ENCODE data around the gene MMP24OS. TPM values are rescaled to one million over a fixed set of nuclear protein-coding genes. Genes with fewer than 3 reads are reported as not detected.

MMP24OS gene
- total and polyA plus RNA-seq, 2 donors (not counting 1 experiment from before 2014, with no cell fraction given): 30.1 to 44.1 TPM

GRCh38 chr20:35274172-35275092, 3.5 kb downstream of the MMP24OS start:
- Histone ChIP-seq H3K36me3 (ENCODE audit: control insufficient read depth, insufficient read depth, low read length) (peaks cover 22% of the 10 kb centered on the region), H3K9me3 (ENCODE audit: control insufficient read depth, insufficient read depth, low read depth, low read length) (no peaks in the 10 kb centered on the region), H3K4me2 (ENCODE audit: extremely low read depth, insufficient read depth, low read length) (no peak overlapping the region), H3K9ac (ENCODE audit: insufficient read depth, low read length) (no peak overlapping the region), H3K4me3 (replicated peaks in 1 of 4; ENCODE audit: control extremely low read depth in 1 of 4, insufficient read depth in 1 of 4, low read depth in 3 of 4, low read length in 4 of 4) (no peak overlapping the region), H3K79me2 (ENCODE audit: control insufficient read depth, insufficient read depth, low read length) (peaks cover 18% of the 10 kb centered on the region), H3K4me1 (ENCODE audit: control insufficient read depth, extremely low read depth, insufficient read depth, low read length) (peaks cover 6% of the 10 kb centered on the region), H2AFZ (ENCODE audit: low read length) (no peak overlapping the region), H3K27ac (ENCODE audit: insufficient read depth, low read length) (no peak overlapping the region), H4K20me1 (ENCODE audit: control insufficient read depth, extremely low read depth, insufficient read depth, low read length) (no peaks in the 10 kb centered on the region), H3K27me3 (ENCODE audit: control insufficient read depth, insufficient read depth, low read length) (no peaks in the 10 kb centered on the region)
- TF ChIP-seq, protein P1, sequence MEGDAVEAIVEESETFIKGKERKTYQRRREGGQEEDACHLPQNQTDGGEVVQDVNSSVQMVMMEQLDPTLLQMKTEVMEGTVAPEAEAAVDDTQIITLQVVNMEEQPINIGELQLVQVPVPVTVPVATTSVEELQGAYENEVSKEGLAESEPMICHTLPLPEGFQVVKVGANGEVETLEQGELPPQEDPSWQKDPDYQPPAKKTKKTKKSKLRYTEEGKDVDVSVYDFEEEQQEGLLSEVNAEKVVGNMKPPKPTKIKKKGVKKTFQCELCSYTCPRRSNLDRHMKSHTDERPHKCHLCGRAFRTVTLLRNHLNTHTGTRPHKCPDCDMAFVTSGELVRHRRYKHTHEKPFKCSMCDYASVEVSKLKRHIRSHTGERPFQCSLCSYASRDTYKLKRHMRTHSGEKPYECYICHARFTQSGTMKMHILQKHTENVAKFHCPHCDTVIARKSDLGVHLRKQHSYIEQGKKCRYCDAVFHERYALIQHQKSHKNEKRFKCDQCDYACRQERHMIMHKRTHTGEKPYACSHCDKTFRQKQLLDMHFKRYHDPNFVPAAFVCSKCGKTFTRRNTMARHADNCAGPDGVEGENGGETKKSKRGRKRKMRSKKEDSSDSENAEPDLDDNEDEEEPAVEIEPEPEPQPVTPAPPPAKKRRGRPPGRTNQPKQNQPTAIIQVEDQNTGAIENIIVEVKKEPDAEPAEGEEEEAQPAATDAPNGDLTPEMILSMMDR (conservative IDR thresholded peaks at IDR 0.05 in 1 of 2, IDR thresholded peaks at IDR 0.05 in 1 of 2; ENCODE audit: low read depth in 1 of 2, low read length in 2 of 2): no peak
- no peak for TF ChIP-seq EZH2 (IDR thresholded peaks at IDR 0.05; ENCODE audit: low read length, missing control alignments)
- DNase-seq (ENCODE audit: low read depth in 2 of 2): no peak

GRCh38 chr20:35273449-35274171, 4.3 kb downstream of the MMP24OS start:
- Histone ChIP-seq H3K36me3 (ENCODE audit: control insufficient read depth, insufficient read depth, low read length) (peaks cover 19% of the 10 kb centered on the region), H3K4me3 (replicated peaks in 1 of 4; ENCODE audit: control extremely low read depth in 1 of 4, insufficient read depth in 1 of 4, low read depth in 3 of 4, low read length in 4 of 4) (no peak overlapping the region), H3K27ac (ENCODE audit: insufficient read depth, low read length) (no peak overlapping the region), H3K9ac (ENCODE audit: insufficient read depth, low read length) (no peak overlapping the region), H3K79me2 (ENCODE audit: control insufficient read depth, insufficient read depth, low read length) (peaks cover 18% of the 10 kb centered on the region), H4K20me1 (ENCODE audit: control insufficient read depth, extremely low read depth, insufficient read depth, low read length) (no peaks in the 10 kb centered on the region), H3K27me3 (ENCODE audit: control insufficient read depth, insufficient read depth, low read length) (no peaks in the 10 kb centered on the region), H3K4me2 (ENCODE audit: extremely low read depth, insufficient read depth, low read length) (no peak overlapping the region), H3K4me1 (ENCODE audit: control insufficient read depth, extremely low read depth, insufficient read depth, low read length) (peaks cover 6% of the 10 kb centered on the region), H2AFZ (ENCODE audit: low read length) (no peak overlapping the region), H3K9me3 (ENCODE audit: control insufficient read depth, insufficient read depth, low read depth, low read length) (no peaks in the 10 kb centered on the region)
- TF ChIP-seq EZH2 (IDR thresholded peaks at IDR 0.05; ENCODE audit: low read length, missing control alignments): no peak
- TF ChIP-seq, protein P1 (conservative IDR thresholded peaks at IDR 0.05 in 1 of 2, IDR thresholded peaks at IDR 0.05 in 1 of 2; ENCODE audit: low read depth in 1 of 2, low read length in 2 of 2): no peak
- DNase-seq (ENCODE audit: low read depth in 2 of 2): peak in 1 of 2 donors; percentile 43

- TF ChIP-seq EZH2 (IDR thresholded peaks at IDR 0.05; ENCODE audit: low read length, missing control alignments): no peak
- TF ChIP-seq, protein P1 (conservative IDR thresholded peaks at IDR 0.05 in 1 of 2, IDR thresholded peaks at IDR 0.05 in 1 of 2; ENCODE audit: low read depth in 1 of 2, low read length in 2 of 2): no peak
- Histone ChIP-seq H3K36me3 (ENCODE audit: control insufficient read depth, insufficient read depth, low read length) (peaks cover 16% of the 10 kb centered on the region), H3K27ac (ENCODE audit: insufficient read depth, low read length) (no peak overlapping the region), H3K79me2 (ENCODE audit: control insufficient read depth, insufficient read depth, low read length) (peaks cover 12% of the 10 kb centered on the region), H2AFZ (ENCODE audit: low read length) (no peak overlapping the region), H3K4me3 (replicated peaks in 1 of 4; ENCODE audit: control extremely low read depth in 1 of 4, insufficient read depth in 1 of 4, low read depth in 3 of 4, low read length in 4 of 4) (no peak overlapping the region), H3K4me2 (ENCODE audit: extremely low read depth, insufficient read depth, low read length) (no peak overlapping the region), H3K4me1 (ENCODE audit: control insufficient read depth, extremely low read depth, insufficient read depth, low read length) (peaks cover 6% of the 10 kb centered on the region), H3K9me3 (ENCODE audit: control insufficient read depth, insufficient read depth, low read depth, low read length) (no peaks in the 10 kb centered on the region), H3K27me3 (ENCODE audit: control insufficient read depth, insufficient read depth, low read length) (no peaks in the 10 kb centered on the region), H3K9ac (ENCODE audit: insufficient read depth, low read length) (no peak overlapping the region), H4K20me1 (ENCODE audit: control insufficient read depth, extremely low read depth, insufficient read depth, low read length) (no peaks in the 10 kb centered on the region)
- peak in 1 of 2 donors; percentile 69 for DNase-seq (ENCODE audit: low read depth in 2 of 2)
Observed at GRCh38 chr20:35271904-35272303, 6.0 kb downstream of the MMP24OS start.
